ENCODE results near the gene TMEM263. TPM values are rescaled to one million over a fixed set of nuclear protein-coding genes. Genes with fewer than 3 reads are reported as not detected.

The TMEM263 gene
- total RNA-seq, 1 experiment from 2014 or later = 31.3 TPM

DNA sequence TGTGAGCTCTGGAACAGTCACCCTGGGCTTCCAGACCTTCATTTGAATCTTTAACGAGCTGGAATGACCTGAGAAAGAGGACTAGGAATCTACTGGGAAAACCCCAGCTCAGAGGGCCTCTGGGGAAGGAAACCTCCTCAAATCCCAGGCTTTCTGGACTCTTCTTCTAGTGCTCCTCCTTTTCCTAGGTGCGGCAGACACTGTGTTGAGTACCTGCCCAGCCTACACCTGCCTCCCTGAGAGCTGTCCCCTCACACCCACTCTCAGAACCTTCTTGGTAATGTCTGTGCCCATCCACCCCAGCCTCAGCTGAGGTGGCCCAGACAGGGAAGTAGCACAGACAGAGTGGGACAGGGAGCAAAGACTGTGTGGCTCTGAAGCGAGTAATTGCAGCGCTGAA lies 47.9 kb upstream of the TMEM263 start (continued):
- TF ChIP-seq TCF7L2 (IDR thresholded peaks at IDR 0.05; ENCODE audit: borderline replicate concordance, extremely low read depth, insufficient read depth, insufficient read length) (no peak), ZFX (IDR thresholded peaks at IDR 0.05) (no peak)
- TF ChIP-seq, protein P1, sequence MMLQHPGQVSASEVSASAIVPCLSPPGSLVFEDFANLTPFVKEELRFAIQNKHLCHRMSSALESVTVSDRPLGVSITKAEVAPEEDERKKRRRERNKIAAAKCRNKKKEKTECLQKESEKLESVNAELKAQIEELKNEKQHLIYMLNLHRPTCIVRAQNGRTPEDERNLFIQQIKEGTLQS (IDR thresholded peaks at IDR 0.05) = no peak
- TF ChIP-seq, protein P2, sequence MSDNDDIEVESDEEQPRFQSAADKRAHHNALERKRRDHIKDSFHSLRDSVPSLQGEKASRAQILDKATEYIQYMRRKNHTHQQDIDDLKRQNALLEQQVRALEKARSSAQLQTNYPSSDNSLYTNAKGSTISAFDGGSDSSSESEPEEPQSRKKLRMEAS (IDR thresholded peaks at IDR 0.05) = no peak
- TF ChIP-seq, protein P3, sequence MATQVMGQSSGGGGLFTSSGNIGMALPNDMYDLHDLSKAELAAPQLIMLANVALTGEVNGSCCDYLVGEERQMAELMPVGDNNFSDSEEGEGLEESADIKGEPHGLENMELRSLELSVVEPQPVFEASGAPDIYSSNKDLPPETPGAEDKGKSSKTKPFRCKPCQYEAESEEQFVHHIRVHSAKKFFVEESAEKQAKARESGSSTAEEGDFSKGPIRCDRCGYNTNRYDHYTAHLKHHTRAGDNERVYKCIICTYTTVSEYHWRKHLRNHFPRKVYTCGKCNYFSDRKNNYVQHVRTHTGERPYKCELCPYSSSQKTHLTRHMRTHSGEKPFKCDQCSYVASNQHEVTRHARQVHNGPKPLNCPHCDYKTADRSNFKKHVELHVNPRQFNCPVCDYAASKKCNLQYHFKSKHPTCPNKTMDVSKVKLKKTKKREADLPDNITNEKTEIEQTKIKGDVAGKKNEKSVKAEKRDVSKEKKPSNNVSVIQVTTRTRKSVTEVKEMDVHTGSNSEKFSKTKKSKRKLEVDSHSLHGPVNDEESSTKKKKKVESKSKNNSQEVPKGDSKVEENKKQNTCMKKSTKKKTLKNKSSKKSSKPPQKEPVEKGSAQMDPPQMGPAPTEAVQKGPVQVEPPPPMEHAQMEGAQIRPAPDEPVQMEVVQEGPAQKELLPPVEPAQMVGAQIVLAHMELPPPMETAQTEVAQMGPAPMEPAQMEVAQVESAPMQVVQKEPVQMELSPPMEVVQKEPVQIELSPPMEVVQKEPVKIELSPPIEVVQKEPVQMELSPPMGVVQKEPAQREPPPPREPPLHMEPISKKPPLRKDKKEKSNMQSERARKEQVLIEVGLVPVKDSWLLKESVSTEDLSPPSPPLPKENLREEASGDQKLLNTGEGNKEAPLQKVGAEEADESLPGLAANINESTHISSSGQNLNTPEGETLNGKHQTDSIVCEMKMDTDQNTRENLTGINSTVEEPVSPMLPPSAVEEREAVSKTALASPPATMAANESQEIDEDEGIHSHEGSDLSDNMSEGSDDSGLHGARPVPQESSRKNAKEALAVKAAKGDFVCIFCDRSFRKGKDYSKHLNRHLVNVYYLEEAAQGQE (IDR thresholded peaks at IDR 0.05; ENCODE audit: low read depth) = no peak

DNA sequence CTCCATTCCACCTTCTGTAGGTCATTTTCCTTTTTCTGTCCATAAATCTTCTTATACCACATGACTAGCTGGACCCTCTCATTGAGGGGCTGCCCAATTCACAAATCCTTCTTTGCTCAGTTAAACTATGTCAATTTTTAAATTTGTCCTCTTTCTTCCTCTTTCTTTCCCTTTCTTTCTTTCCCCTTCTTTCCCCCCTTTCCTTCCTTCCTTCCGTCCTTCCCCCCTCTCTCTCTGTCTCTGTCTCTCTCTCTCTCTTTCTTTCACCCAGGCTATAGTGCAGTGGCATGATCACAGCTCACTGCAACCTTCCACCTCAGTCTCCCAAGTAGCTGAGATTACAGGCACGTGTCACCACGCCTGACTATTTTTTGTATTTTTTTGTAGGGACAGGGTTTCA lies 47.1 kb upstream of the TMEM263 start:
- Histone ChIP-seq H3K36me3 (ENCODE audit: control insufficient read depth in 1 of 2, insufficient read depth in 2 of 2, low read length in 2 of 2) (no peaks in the 10 kb centered on the region), H4K20me1 (ENCODE audit: insufficient read depth) (no peaks in the 10 kb centered on the region), H3K4me2 (ENCODE audit: low read length) (no peak overlapping the region), H3K9me3 (ENCODE audit: control insufficient read depth in 1 of 2, insufficient read depth in 1 of 2, low read depth in 1 of 2, low read length in 2 of 2) (no peaks in the 10 kb centered on the region), H2AFZ (ENCODE audit: low read depth, low read length, poor library complexity, severe bottlenecking) (no peak overlapping the region), H3K4me3 (replicated peaks in 1 of 2; ENCODE audit: low read depth in 1 of 2, low read length in 2 of 2) (no peak overlapping the region), H3K27ac (ENCODE audit: low read depth, low read length) (no peak overlapping the region), H3K79me2 (ENCODE audit: insufficient read depth, low read length) (no peaks in the 10 kb centered on the region), H3K4me1 (ENCODE audit: control insufficient read depth in 1 of 2, insufficient read depth in 2 of 2, low read length in 2 of 2) (peaks cover 0 to 5% of the 10 kb centered on the region in 2 experiments; a peak in 2 of 4 replicates), H3K9me2 (ENCODE audit: insufficient read depth) (no peaks in the 10 kb centered on the region), H3K27me3 (ENCODE audit: insufficient read depth, low read length) (no peaks in the 10 kb centered on the region), H3K9ac (ENCODE audit: low read length) (no peak overlapping the region)
- DNase-seq (ENCODE audit: low read depth, low spot score) (no peak), ATAC-seq (no peak)
- ChIA-PET POLR2A (no interaction called here), RAD21 (ENCODE audit: low non-redundant PET in 1 of 2, low total read pairs in 2 of 2, uncharacterized antibody in 2 of 2, unreplicated experiment in 2 of 2) (no interaction called here), CTCF (interaction anchor here (1.3 kb wide), 1 partner anchor 10 kb away, joined by 3 read pairs; no protein-coding TSS in a partner anchor)
- no TSS peak for BruUV-seq (replicated peaks)
- intact Hi-C loops (cut with micrococcal nuclease) = no loop called here
- TF ChIP-seq, protein P3 (IDR thresholded peaks at IDR 0.05; ENCODE audit: low read depth) = no peak
- TF ChIP-seq YY1 (IDR thresholded peaks at IDR 0.05; ENCODE audit: extremely low read depth, insufficient replicate concordance, low read depth, low read length) = no peak
- no peak for TF ChIP-seq JUND (IDR thresholded peaks at IDR 0.05)
- no peak for TF ChIP-seq POLR2A (IDR thresholded peaks at IDR 0.05; ENCODE audit: borderline replicate concordance, extremely low read depth, insufficient read depth, insufficient read length)
- TF ChIP-seq FOSL1 (IDR thresholded peaks at IDR 0.05; ENCODE audit: low read depth) = no peak
- TF ChIP-seq RAD21 (IDR thresholded peaks at IDR 0.05; ENCODE audit: low read depth) = no peak
- TF ChIP-seq CEBPB (IDR thresholded peaks at IDR 0.05; ENCODE audit: low read depth) = no peak
- no peak for TF ChIP-seq TCF7L2 (IDR thresholded peaks at IDR 0.05; ENCODE audit: borderline replicate concordance, extremely low read depth, insufficient read depth, insufficient read length)
- no peak for TF ChIP-seq POLR2AphosphoS5 (IDR thresholded peaks at IDR 0.05; ENCODE audit: low read depth, low read length)
- TF ChIP-seq, protein P1 (IDR thresholded peaks at IDR 0.05) = no peak
- no peak for TF ChIP-seq SRF (IDR thresholded peaks at IDR 0.05; ENCODE audit: low read depth)
- no peak for TF ChIP-seq ZNF274 (IDR thresholded peaks at IDR 0.05; ENCODE audit: low read depth, low read length)
- no peak for TF ChIP-seq ZFX (IDR thresholded peaks at IDR 0.05)
- TF ChIP-seq EZH2 (IDR thresholded peaks at IDR 0.05) = no peak
